GM21529 (cell line): ENCODE data around the gene MOB3B.
"Not testable (repeated sequence)": the region's sequence is repeated elsewhere in the genome, so short reads cannot be mapped to it uniquely, and the experiment has no call there.

ENCODE experiments used
- ATAC-seq: cut with Tn5 transposase; IDR thresholded peaks from one replicate; pipeline ENCODE4 v1.9.1; 2021; ENCODE audit not compliant: unreplicated experiment

MOB3B gene

DNA sequence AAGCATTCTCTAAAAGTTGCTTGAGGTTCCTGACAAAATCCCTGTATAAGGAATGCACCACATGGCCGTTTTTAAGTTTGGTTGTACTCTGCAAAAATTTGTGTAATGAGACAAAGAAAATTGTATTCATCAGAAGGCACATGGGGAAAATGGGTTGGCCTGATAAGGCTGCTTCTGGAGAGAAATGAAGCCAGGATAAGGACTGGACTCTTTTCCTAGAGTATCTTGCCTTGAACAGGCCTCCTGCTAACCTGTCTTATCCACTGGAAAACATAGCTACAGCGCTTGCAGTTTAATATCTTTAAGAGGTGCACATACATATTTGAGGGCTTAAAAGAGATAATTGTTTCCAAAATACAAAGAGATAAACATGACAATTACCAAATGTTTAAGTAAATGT is 46.9 kb downstream of the MOB3B start:
- no peak for ATAC-seq

DNA sequence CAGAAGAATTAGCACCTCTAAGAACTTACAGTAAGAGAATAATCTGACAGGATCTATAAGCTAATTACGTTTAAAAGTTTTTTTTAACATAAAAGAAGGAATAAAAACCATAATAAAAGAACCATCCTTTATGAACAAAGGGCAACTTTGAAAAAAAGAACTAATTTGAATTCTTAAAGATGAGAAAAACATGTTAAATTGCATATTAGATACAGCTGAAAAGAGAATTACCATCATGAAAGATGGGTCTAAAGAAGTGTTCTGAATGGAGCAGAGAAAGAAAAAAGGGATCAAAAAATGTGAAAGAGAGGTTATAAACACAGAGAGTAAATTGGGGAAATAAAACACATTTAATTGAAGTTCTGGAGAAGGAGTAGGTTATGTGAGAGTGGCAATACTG is 51.3 kb downstream of the MOB3B start:
- no peak for ATAC-seq

DNA sequence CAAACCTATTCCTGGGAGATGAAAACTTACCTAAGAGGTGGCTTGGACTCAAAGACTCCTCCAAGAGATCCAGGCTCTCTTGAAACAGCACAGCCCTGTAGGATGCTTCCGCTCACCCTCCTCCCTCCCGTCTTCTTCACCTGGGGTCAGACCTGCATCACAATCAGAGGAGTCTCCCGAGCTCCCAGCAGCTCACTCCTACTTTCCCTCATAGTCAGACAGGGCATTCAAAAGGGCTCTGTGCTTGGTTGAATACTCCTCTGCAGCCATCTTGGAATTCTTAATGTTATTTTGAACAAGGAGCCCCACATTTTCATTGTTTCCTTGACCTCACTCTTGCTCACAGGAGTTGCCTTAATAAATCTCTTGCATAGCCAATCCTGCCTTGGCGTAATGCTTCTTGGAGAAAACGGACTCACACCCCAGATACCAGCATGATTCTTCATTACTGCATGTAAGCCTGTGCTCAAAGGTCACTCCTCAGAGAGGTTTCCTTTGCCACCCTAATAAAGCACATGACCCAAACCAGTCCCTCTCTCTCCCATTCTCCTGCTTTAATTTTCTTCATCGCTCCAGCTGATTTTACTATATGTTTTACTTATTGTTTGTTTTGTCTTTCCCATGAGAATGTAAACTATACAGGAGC is 52.6 kb downstream of the MOB3B start:
- ATAC-seq: no peak

DNA sequence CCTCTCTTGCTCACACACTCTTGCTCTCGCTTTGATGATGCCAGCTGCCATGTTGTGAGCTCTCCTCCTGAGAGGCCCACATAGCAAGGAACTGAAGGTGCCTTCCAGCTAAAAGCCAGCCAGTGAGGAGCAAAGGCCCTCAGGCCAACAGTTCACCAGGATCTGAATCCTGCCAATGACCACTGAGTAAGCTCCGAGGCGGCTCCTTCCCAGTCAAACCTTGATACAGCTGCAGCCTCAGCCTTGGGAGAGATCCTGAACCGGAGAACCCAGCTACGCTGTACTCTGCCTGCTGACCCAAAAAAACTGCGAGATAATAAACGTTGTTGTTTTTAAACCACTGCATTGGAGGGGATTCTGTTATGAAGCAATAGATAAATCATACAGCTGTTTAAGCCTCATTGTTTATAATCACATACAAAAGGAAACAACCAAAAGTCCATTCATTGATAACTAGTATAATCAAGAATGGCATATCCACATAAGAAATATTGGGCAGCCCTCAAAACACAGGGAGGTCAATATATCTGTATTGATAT is 54.5 kb downstream of the MOB3B start:
- ATAC-seq: no peak

DNA sequence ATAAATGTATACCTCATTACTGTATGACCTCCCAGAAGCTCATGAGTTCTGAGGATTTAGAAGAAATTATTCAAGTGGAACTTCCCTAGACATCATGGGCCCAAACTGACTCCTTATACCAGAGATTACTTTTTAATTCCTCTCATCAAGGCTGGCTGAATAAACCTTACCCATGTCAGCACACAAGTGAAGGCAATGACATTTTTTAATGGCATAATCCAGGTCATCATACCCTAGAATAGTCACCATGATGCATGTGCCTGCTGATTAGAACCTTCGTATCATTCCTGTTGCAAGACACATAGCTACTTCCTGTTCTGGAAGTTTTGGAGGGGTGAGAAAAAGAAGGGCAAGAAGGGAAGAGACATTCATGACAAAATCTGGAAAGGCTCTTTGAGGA is 55.3 kb downstream of the MOB3B start:
- ATAC-seq: no peak

DNA sequence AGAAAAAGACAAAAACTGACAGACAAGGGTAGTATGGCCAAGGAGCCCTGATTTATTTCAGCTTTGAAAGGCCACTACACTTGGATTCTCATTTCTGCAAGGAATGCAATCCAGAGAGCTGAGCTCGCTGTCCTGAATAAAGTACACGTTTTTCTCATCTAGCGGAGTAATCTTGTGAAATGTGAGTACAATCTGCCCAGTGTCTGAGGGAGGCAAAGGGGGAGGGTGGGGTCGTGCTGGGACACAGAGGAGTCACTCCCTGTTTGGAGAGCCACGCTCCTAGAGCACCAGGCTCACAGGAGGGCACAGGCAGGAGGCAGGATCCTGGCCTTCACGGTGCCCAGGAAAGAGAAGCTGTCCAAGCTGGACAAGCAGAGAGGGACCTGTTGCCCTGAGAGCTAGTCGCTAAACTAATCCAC is 56.5 kb downstream of the MOB3B start:
- no peak for ATAC-seq

DNA sequence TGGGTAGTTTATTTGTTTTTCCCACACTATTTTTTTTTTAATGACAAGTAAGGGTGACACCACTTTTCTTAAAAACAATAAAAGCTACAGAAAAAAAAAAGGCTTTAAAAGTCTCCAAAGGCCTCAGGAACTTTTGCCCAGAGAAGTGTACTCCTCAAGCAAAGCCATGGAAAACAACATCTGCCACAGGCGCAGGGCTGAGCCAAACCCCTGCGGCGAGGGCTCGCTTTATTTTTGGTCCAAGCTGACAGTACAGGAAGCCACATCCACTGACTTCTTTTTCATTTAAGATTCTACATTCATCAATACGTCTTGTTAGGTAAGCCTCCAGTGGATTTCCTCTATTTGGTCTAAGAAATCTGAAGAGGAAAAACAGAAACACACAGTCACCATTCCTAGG is 57.4 kb downstream of the MOB3B start:
- no peak for ATAC-seq

DNA sequence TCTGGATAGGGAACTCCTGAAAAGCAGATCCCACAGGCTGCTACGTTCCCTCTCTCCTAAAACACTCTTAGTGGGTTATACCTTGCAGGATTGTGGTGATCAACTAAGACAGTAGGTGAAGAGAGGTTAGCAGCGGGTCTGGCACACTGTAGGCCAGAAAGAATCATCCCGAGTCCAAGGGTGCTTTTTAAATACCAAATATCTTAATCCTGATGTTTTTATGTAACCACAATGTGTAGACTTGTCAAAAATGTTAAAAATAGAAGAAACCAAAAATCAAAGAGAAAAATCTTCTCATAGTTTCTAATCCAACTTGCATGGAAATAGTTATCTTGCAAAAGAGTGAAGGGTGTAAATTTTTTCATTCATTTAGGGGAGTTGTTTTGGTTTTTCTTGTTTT is 57.8 kb downstream of the MOB3B start:
- ATAC-seq: no peak

DNA sequence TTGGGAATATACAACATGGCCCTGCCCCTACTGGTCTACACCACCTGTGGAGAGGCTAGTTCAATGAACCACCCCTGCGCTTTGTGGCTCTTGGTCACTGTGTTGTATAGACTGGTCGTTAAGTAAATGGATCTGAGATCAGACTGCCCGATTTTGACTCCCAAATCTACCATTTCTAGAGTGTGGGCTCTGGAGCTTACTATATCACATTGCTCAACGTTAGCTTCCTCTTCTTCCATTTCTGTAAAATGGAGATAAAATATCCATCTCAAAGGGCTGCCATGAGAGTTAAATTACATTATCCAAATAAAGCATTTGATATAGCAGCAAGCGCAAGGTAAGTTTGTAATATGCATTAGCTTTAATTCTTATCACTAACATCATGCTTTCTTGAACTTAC is 58.2 kb downstream of the MOB3B start:
- ATAC-seq: no peak

DNA sequence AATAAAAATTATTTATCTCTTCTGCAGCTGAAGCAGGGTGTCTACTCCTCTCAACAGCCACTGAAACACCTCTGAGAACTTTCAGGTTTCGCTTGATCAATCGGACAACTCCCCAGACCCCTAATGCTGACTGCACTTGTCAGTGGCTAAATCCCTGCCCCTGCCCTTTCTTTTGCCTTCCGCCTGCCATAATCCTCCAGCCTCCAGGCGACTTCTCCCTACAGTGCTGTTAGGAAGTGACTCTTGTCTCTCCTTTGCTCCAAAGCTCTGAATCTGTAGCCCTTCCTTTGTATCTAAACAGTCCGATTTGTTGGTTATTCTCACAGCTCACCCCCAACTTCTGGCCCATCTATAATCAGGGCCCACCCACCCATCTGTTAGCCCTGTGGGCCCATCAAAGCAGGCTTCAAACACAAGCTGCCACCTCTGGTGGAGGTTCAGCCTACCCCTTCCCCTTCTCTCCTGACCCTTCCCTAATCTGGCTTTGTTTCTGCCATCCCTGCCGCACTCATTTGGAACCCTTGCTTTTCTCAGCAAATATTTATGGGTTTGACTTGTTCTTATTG is 59.2 kb downstream of the MOB3B start:
- no peak for ATAC-seq

DNA sequence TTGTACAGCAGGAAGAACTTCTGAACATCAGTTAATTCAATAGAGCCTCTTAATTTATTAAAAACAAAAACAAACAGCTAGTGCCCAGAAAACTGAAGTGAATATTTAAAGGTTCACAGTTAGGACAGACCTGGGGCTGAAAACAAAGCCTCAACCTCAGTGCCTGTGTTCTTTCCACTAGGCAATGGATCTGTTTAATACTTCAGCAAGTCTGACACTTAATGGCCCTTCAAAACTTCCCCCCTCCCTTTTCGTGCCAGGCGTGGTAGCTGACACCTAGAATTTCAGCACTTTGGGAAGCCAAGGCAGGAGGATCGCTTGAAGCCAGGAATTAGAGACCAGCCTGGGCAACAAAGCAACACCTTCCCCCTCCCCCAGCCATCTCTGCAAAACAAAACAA is 60.1 kb downstream of the MOB3B start:
- ATAC-seq: no peak

DNA sequence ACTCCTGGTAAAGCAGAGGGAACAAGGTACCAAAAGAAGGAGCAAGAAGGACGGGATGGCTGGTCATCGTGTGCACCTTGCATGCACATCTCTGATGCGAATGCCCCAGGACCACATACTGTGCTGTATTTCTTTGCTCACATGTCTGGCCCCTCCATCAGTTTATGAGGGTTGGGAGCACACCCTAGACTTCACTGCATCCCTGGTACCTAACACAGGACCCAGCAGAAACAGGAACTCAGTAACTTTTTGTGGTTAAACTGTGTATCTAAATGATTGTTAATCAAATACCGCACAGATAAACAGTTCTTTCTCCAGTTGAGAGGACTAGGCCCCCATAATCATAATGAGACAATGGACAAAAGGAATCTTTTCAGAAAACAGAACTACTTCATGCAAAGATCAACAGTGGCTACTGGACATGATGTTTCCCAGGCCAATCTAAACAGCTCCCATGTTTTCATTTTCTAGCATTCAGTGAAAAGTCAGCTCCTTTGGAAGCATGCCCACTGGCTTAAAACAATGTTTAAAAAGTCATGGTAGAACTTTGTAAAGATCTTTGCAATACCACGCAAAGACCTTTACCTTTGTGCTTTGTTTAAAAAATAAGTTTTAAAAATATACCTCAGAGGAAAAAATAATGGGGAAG is 61.0 kb downstream of the MOB3B start:
- peak; percentile 69 for ATAC-seq

DNA sequence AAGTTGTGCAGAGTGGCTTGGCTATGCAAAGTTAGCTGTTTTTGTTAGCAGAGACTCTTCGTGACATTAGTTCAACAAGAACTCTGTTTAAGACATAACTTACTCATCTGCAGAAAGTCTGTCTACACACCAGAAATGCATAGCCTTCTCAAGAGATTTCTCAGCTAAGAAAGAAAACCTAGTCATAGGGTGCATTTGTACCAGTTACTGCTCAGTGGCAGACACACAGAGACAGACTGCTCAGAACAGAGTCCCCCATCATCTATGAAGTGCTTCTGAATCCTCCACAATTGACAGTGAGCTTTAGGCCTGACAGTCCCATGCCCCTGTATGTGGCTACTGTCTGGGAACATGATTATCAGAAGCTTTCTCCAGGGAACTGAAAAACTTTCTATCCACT is 61.6 kb downstream of the MOB3B start:
- no peak for ATAC-seq

DNA sequence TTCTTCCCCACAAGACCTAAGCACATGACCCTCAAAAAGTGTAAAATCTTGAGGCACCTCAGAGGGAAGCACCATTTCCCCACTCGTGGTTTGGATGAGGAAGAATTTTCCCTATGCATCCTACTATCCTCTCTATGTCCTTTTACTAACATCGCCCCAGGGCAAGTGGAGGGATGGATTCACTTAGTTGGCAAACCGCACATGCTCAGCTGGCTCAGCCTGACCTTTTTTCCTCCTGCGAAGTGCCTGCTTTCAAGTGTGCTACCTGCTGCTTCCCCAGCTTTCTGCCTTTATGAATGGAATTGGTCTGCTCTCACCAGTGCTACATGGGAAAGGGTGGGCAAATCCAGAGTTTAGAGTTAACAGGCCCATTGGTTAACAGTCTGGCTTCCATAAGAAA is 62.1 kb downstream of the MOB3B start:
- no peak for ATAC-seq

DNA sequence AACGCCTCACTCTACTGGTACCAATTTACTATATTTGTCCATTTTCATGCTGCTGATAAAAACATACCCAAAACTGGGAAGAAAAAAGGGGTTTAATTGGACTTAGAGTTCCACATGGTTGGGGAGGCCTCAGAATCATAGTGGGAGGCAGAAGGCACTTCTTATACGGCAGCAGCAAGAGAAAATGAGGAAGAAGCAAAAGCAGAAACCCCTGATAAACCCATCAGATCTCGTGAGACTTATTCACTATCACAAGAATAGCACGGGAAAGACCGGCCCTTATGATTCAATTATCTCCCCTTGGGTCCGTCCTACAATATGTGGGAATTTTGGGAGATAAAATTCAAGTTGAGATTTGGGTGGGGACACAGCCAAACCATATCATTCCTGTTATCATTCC is 63.1 kb downstream of the MOB3B start:
- ATAC-seq: not testable (repeated sequence)

DNA sequence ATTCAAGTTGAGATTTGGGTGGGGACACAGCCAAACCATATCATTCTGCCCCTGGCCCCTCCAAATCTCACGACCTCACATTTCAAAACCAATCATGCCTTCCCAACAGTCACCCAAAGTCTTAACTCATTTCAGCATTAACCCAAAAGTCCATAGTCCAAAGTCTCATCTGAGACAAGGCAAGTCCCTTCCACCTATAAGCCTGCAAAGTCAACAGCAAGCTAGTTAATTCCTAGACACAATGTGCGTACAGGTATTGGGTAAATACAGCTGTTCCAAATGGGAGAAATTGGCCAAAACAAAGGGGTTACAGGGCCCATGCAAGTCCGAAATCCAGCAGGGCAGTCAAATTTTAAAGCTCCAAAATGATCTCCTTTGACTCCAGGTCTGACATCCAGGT is 64.7 kb downstream of the MOB3B start:
- not testable (repeated sequence) for ATAC-seq

DNA sequence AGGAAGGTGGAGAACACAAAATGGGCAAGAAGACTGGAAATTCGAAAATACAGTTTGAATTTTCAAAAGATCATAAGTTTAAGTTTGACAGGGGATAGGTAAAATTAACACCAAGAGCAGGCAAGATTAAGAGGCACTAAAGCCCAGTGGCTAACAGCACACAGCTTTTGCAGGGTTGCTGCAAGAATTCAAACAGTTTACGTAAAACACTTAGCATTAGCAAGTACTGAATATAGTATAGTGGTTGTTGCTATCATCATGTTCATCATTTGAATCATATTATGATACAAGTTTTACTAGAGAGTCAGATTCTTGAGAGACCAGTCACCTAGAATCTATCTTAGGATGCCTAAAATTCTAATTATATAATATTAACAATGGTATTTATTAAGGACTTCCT is 66.8 kb downstream of the MOB3B start:
- ATAC-seq: no peak

DNA sequence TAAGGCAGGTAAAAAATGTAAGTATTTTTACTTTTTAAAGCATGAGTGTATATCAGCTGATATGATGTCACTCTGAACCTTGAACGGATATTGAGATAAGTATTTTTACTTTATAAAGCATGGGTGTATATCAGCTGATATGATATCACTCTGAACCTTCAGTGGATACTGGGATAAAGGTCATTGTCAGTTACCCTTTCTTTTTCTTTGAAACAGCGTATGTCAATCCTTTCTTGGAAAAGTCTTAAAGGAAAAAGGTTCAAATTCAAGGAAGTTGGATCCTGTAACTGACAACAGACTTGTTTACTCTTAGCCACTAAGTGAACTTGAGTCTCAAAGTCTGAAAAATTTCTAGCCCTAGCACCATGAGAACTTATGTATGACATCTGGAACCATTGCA is 67.2 kb downstream of the MOB3B start:
- no peak for ATAC-seq

DNA sequence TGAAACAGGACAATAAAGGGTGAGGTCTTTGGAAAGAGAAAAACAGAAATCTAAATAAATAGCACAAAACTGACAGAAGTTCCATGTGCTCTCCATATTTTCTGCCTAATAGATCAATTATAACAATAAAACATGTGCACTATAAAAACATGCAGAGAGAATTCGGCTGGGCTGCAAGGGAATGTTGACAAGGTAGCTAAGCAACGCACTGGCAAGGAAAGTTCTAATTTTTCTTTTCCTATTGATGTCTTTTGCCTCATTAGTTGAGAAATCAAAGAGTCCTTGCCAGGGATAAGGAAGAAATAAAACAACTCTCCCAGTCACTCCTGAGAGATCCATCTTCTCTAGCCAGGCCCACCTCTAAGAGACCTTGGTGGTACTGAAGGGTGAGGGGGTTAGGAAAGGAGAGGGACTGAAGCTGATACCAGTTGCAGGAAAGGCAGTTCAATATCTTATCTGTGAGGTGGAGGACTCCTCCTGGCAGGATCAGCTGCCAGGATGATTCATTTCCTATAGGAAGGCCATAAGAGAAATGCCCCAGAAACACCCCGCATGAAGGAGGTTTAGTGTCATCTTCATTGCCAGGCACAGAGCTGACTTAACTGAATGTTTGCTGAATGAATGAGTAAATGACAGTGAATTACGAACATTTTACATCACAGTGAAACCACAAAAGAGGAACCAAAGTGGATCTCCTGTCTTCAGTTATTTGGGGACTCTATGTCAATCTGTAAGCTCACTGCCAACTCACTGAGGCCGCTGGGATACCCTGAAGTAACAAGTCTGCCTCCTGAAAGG is 69.2 kb downstream of the MOB3B start:
- peak; percentile 97 for ATAC-seq

DNA sequence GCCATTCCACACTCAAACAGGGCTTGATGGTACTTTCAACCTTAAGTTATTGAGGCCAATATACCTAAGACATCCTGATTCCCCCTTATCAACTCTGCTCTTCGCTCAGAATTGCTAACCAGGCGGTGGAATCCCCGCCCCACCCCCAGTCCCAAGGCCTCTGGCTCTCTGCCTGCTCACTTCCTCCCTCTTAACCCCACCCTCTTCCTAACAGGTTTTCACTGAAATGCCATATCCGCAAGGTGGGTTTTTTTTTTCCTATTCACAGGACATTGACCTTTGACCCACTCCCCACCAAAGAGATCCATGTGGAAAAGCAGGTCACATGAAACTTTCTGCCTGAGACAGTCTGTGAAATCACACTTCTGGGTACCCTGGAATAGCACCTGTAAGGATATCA is 72.2 kb downstream of the MOB3B start:
- no peak for ATAC-seq

DNA sequence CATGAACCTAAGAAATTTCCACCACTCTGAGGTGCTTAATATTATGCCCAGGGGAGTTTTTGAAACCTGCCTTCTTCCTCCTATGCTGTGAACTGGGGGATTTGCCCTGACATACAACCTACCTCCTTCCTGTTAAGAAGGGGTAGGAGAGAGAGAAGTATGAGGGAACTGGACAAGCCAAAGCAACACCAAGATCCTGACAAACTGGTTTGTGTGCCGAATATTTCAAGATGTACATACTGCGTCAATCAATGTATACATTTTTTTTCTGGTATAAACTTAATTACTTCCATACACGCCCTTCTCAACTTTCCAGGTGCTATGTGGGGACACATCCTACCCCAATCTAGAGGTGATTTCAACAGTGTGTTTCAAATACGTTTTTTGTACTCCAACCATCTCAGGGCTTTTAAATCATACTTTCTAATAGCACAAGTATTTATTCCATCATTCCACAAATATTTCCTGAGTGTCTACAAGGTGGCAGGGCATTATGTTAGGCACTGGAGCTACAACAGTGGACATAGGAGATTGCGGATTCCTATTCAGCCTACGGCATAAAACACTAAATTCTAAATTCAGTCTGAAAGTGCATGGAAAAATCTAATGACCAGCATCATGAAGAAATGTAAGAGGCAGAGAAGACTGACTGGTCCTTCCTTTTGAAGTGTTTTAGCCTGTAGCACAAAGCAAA is 75.6 kb downstream of the MOB3B start:
- no peak for ATAC-seq
